Activated CD8-positive, alpha-beta memory T cell treated with anti-CD3 and anti-CD28 coated beads, Interleukin-2, amount 10 ng/mL, durations not matched to agents 7 days and 5 days (primary cell): Measurements from ENCODE around the gene AKAP9. TPM values are rescaled to one million over a fixed set of nuclear protein-coding genes. Genes with fewer than 3 reads are reported as not detected.

Experiments used
- ATAC-seq: fragments of 150-1000 bp; cut with Tn5 transposase; one replicate; pipeline ENCODE4 v1.10.0; 2021; ENCODE audit warnings: moderate library complexity
- CTCF ChIA-PET: fragments of 350-600 bp; sonication (Branson Sonifier 250); formaldehyde crosslinking; loops from one replicate; lab custom pipeline; 2021; ENCODE audit warnings: antibody characterized with exemption; lab: Charles Lee
- DNase-seq: peaks from one replicate; pipeline ENCODE4 v3.0.0-alpha.2; 2020
- H3K27ac Mint-ChIP-seq: one replicate; pipeline ENCODE4 v1.8.0; 2021; ENCODE audit warnings: mild to moderate bottlenecking, mixed read lengths
- H3K27me3 Mint-ChIP-seq: one replicate; pipeline ENCODE4 v1.8.0; 2021; ENCODE audit warnings: mixed read lengths
- H3K36me3 Mint-ChIP-seq: one replicate; pipeline ENCODE4 v1.8.0; 2021; ENCODE audit warnings: mild to moderate bottlenecking, mixed read lengths
- H3K4me1 Mint-ChIP-seq: one replicate; pipeline ENCODE4 v1.8.0; 2021; ENCODE audit warnings: mixed read lengths
- H3K4me3 Mint-ChIP-seq: one replicate; pipeline ENCODE4 v1.8.0; 2021; ENCODE audit warnings: mild to moderate bottlenecking, moderate library complexity, mixed read lengths
- H3K9me3 Mint-ChIP-seq: one replicate; pipeline ENCODE4 v1.8.0; 2022; ENCODE audit warnings: low read depth, mixed read lengths
- total RNA-seq, 2 experiments: library from RNA; stranded (reverse); gene quantifications; one replicate each; pipeline ENCODE4 v1.2.3, GENCODE V29; 2021

AKAP9 gene
- total RNA-seq, 2 experiments from 2014 or later, result 35.1 to 38.4 TPM

GRCh38 chr7:92039900-92040299 is 99.2 kb downstream of the AKAP9 start:
- CTCF ChIA-PET, result interaction anchor here (1.0 kb wide), 1 partner anchor 11 kb away, joined by 3 read pairs; no protein-coding TSS in a partner anchor
- H3K4me3 Mint-ChIP-seq, result no peak overlapping the region
- DNase-seq (no peak), ATAC-seq (no peak)
- no peaks in the 10 kb centered on the region for H3K27me3 Mint-ChIP-seq
- H3K9me3 Mint-ChIP-seq, result no peaks in the 10 kb centered on the region
- no peak overlapping the region for H3K27ac Mint-ChIP-seq
- H3K4me1 Mint-ChIP-seq, result no peaks in the 10 kb centered on the region
- H3K36me3 Mint-ChIP-seq, result peaks cover 25% of the 10 kb centered on the region

- no peaks in the 10 kb centered on the region for H3K4me1 Mint-ChIP-seq
- CTCF ChIA-PET, result no interaction called here
- ATAC-seq, result no peak
- H3K27me3 Mint-ChIP-seq, result no peaks in the 10 kb centered on the region
- DNase-seq, result no peak
- no peaks in the 10 kb centered on the region for H3K9me3 Mint-ChIP-seq
- H3K4me3 Mint-ChIP-seq, result no peak overlapping the region
- H3K36me3 Mint-ChIP-seq, result peaks cover 37% of the 10 kb centered on the region
- no peak overlapping the region for H3K27ac Mint-ChIP-seq
Observed at GRCh38 chr7:92042056-92042737, 101.5 kb downstream of the AKAP9 start.

- Mint-ChIP-seq H3K27me3 (no peaks in the 10 kb centered on the region), H3K36me3 (peaks cover 38% of the 10 kb centered on the region), H3K4me3 (no peak overlapping the region), H3K9me3 (no peaks in the 10 kb centered on the region), H3K4me1 (no peaks in the 10 kb centered on the region), H3K27ac (no peak overlapping the region)
- DNase-seq, result no peak
- CTCF ChIA-PET, result no interaction called here
- no peak for ATAC-seq
Observed at GRCh38 chr7:92043098-92043497, 102.4 kb downstream of the AKAP9 start.

- Mint-ChIP-seq H3K36me3 (peaks cover 39% of the 10 kb centered on the region), H3K9me3 (no peaks in the 10 kb centered on the region), H3K4me3 (no peak overlapping the region), H3K4me1 (no peaks in the 10 kb centered on the region), H3K27ac (no peak overlapping the region), H3K27me3 (no peaks in the 10 kb centered on the region)
- DNase-seq (no peak), ATAC-seq (no peak)
- CTCF ChIA-PET, result no interaction called here
Observed at GRCh38 chr7:92043637-92044036, 103.0 kb downstream of the AKAP9 start.

- CTCF ChIA-PET, result no interaction called here
- H3K4me3 Mint-ChIP-seq, result no peak overlapping the region
- ATAC-seq (no peak), DNase-seq (no peak)
- H3K27ac Mint-ChIP-seq, result no peak overlapping the region
- no peaks in the 10 kb centered on the region for H3K4me1 Mint-ChIP-seq
- no peaks in the 10 kb centered on the region for H3K9me3 Mint-ChIP-seq
- H3K27me3 Mint-ChIP-seq, result no peaks in the 10 kb centered on the region
- H3K36me3 Mint-ChIP-seq, result peaks cover 39% of the 10 kb centered on the region
Observed at GRCh38 chr7:92044148-92044547, 103.5 kb downstream of the AKAP9 start.

GRCh38 chr7:92044940-92045339 is 104.3 kb downstream of the AKAP9 start:
- Mint-ChIP-seq H3K27ac (no peak overlapping the region), H3K4me1 (no peaks in the 10 kb centered on the region), H3K4me3 (no peak overlapping the region), H3K9me3 (no peaks in the 10 kb centered on the region), H3K36me3 (peaks cover 41% of the 10 kb centered on the region), H3K27me3 (no peaks in the 10 kb centered on the region)
- CTCF ChIA-PET, result no interaction called here
- ATAC-seq (no peak), DNase-seq (no peak)

- Mint-ChIP-seq H3K36me3 (peaks cover 17% of the 10 kb centered on the region), H3K27ac (no peak overlapping the region), H3K9me3 (no peaks in the 10 kb centered on the region), H3K4me3 (no peak overlapping the region), H3K27me3 (no peaks in the 10 kb centered on the region), H3K4me1 (no peaks in the 10 kb centered on the region)
- ATAC-seq, result no peak
- CTCF ChIA-PET, result interaction anchor here (0.8 kb wide), 1 partner anchor 11 kb away, joined by 3 read pairs; no protein-coding TSS in a partner anchor
- no peak for DNase-seq
Observed at GRCh38 chr7:92051655-92052054, 111.0 kb downstream of the AKAP9 start.

- DNase-seq, result no peak
- CTCF ChIA-PET, result interaction anchor here (1.1 kb wide), 1 partner anchor 17 kb away, joined by 3 read pairs; no protein-coding TSS in a partner anchor
Observed at GRCh38 chr7:92052159-92052558, 111.5 kb downstream of the AKAP9 start.

GRCh38 chr7:92052684-92053083 is 112.0 kb downstream of the AKAP9 start:
- H3K4me1 Mint-ChIP-seq, result peaks cover 3% of the 10 kb centered on the region
- no peaks in the 10 kb centered on the region for H3K9me3 Mint-ChIP-seq
- H3K27ac Mint-ChIP-seq, result no peak overlapping the region
- ATAC-seq (no peak), DNase-seq (no peak)
- H3K4me3 Mint-ChIP-seq, result no peak overlapping the region
- H3K36me3 Mint-ChIP-seq, result peaks cover 15% of the 10 kb centered on the region
- CTCF ChIA-PET, result interaction anchor here (1.1 kb wide), 1 partner anchor 17 kb away, joined by 3 read pairs; no protein-coding TSS in a partner anchor
- H3K27me3 Mint-ChIP-seq, result no peaks in the 10 kb centered on the region

More at GRCh38 chr7:92052159-92052558, 111.5 kb downstream of the AKAP9 start:
- no peak for ATAC-seq
- no peak overlapping the region for H3K4me3 Mint-ChIP-seq
- H3K4me1 Mint-ChIP-seq, result no peaks in the 10 kb centered on the region
- no peaks in the 10 kb centered on the region for H3K27me3 Mint-ChIP-seq
- H3K36me3 Mint-ChIP-seq, result peaks cover 15% of the 10 kb centered on the region
- H3K9me3 Mint-ChIP-seq, result no peaks in the 10 kb centered on the region
- H3K27ac Mint-ChIP-seq, result no peak overlapping the region

GRCh38 chr7:92053312-92053711 is 112.7 kb downstream of the AKAP9 start:
- Mint-ChIP-seq H3K9me3 (no peaks in the 10 kb centered on the region), H3K36me3 (peaks cover 14% of the 10 kb centered on the region), H3K27me3 (no peaks in the 10 kb centered on the region), H3K27ac (no peak overlapping the region), H3K4me1 (peaks cover 8% of the 10 kb centered on the region), H3K4me3 (no peak overlapping the region)
- ATAC-seq (no peak), DNase-seq (no peak)
- CTCF ChIA-PET, result interaction anchor here (1.1 kb wide), 1 partner anchor 18 kb away, joined by 3 read pairs; no protein-coding TSS in a partner anchor

GRCh38 chr7:92056286-92056685 is 115.6 kb downstream of the AKAP9 start:
- peaks cover 11% of the 10 kb centered on the region for H3K4me1 Mint-ChIP-seq
- H3K4me3 Mint-ChIP-seq, result no peak overlapping the region
- ATAC-seq (no peak), DNase-seq (no peak)
- H3K27me3 Mint-ChIP-seq, result no peaks in the 10 kb centered on the region
- CTCF ChIA-PET, result no interaction called here
- H3K27ac Mint-ChIP-seq, result no peak overlapping the region
- H3K9me3 Mint-ChIP-seq, result no peaks in the 10 kb centered on the region
- H3K36me3 Mint-ChIP-seq, result peaks cover 3% of the 10 kb centered on the region

- Mint-ChIP-seq H3K9me3 (no peaks in the 10 kb centered on the region), H3K27ac (no peak overlapping the region), H3K36me3 (peaks cover 4% of the 10 kb centered on the region), H3K4me3 (no peak overlapping the region), H3K4me1 (peaks cover 11% of the 10 kb centered on the region), H3K27me3 (no peaks in the 10 kb centered on the region)
- CTCF ChIA-PET, result no interaction called here
- DNase-seq (no peak), ATAC-seq (no peak)
Observed at GRCh38 chr7:92057375-92057774, 116.7 kb downstream of the AKAP9 start.

- CTCF ChIA-PET, result no interaction called here
- Mint-ChIP-seq H3K36me3 (peaks cover 1% of the 10 kb centered on the region), H3K4me3 (no peak overlapping the region), H3K27ac (no peak overlapping the region), H3K4me1 (peaks cover 11% of the 10 kb centered on the region), H3K27me3 (no peaks in the 10 kb centered on the region), H3K9me3 (no peaks in the 10 kb centered on the region)
- DNase-seq, result peak; percentile 61
- peak; percentile 63 for ATAC-seq
Observed at GRCh38 chr7:92058040-92058439, 117.4 kb downstream of the AKAP9 start.

GRCh38 chr7:92058899-92059298 is 118.2 kb downstream of the AKAP9 start:
- Mint-ChIP-seq H3K27ac (no peak overlapping the region), H3K36me3 (peaks cover 3% of the 10 kb centered on the region), H3K9me3 (no peaks in the 10 kb centered on the region), H3K4me3 (no peak overlapping the region), H3K27me3 (no peaks in the 10 kb centered on the region), H3K4me1 (peaks cover 11% of the 10 kb centered on the region)
- CTCF ChIA-PET, result no interaction called here
- no peak for ATAC-seq
- no peak for DNase-seq
